Measurements from ENCODE around the gene MCTP1. TPM values are rescaled to one million over a fixed set of nuclear protein-coding genes. Genes with fewer than 3 reads are reported as not detected.

The MCTP1 gene
- polyA plus RNA-seq, 1 donor (not counting 4 experiments of a cell fraction or from before 2014, with no cell fraction given): 4.9 TPM

- TF ChIP-seq EZH2 (IDR thresholded peaks at IDR 0.05; ENCODE audit: low read length): no peak
- TF ChIP-seq CTCF (optimal IDR thresholded peaks at IDR 0.05 in 1 of 3, IDR thresholded peaks at IDR 0.05 in 1 of 3, conservative IDR thresholded peaks at IDR 0.05 in 1 of 3; ENCODE audit: extremely low read depth in 1 of 3, insufficient read depth in 2 of 3, low read length in 3 of 3): no peak
- H3K9me3 ChIP-seq (ENCODE audit: control insufficient read depth, low read depth, low read length): no peaks in the 10 kb centered on the region
- no peak for DNase-seq (ENCODE audit: low read depth, low spot score)
- no peaks in the 10 kb centered on the region for H4K20me1 ChIP-seq (ENCODE audit: control insufficient read depth, extremely low read depth, insufficient read depth, low read length)
- no peak overlapping the region for H3K27ac ChIP-seq (ENCODE audit: control insufficient read depth, insufficient read depth, low read length)
- H3K36me3 ChIP-seq (ENCODE audit: control insufficient read depth in 2 of 2, extremely low read depth in 1 of 2, insufficient read depth in 2 of 2, low read length in 2 of 2): no peaks in the 10 kb centered on the region
- no peaks in the 10 kb centered on the region for H3K9me1 ChIP-seq (ENCODE audit: control insufficient read depth, extremely low read depth, insufficient read depth, low read length)
- H3K4me3 ChIP-seq (ENCODE audit: control insufficient read depth in 2 of 3, extremely low read depth in 1 of 3, insufficient read depth in 2 of 3, low read depth in 1 of 3, low read length in 3 of 3): no peak overlapping the region
- no peak for FAIRE-seq
- no peak overlapping the region for H2AFZ ChIP-seq (ENCODE audit: control insufficient read depth, low read length)
- H3K27me3 ChIP-seq (ENCODE audit: control insufficient read depth, extremely low read depth, insufficient read depth, low read length): no peaks in the 10 kb centered on the region
- no peaks in the 10 kb centered on the region for H3K4me1 ChIP-seq (ENCODE audit: control insufficient read depth, extremely low read depth, insufficient read depth, low read length)
- no peaks in the 10 kb centered on the region for H3K79me2 ChIP-seq (ENCODE audit: control insufficient read depth, insufficient read depth, low read length)
- H3K9ac ChIP-seq (ENCODE audit: control insufficient read depth, extremely low read depth, insufficient read depth, low read length): no peak overlapping the region
- dilution Hi-C loops (cut with MboI; ENCODE audit: extremely low pct_ligation_motif_present, low sequenced_read_pairs): no loop called here
- H3K4me2 ChIP-seq (ENCODE audit: control insufficient read depth, extremely low read depth, insufficient read depth, low read depth, low read length): no peak overlapping the region
These were observed 93.6 kb downstream of the MCTP1 start for GRCh38 chr5:95191330-95191729.

- Histone ChIP-seq H3K4me3 (ENCODE audit: control insufficient read depth in 2 of 3, extremely low read depth in 1 of 3, insufficient read depth in 2 of 3, low read depth in 1 of 3, low read length in 3 of 3) (no peak overlapping the region), H3K36me3 (ENCODE audit: control insufficient read depth in 2 of 2, extremely low read depth in 1 of 2, insufficient read depth in 2 of 2, low read length in 2 of 2) (no peaks in the 10 kb centered on the region), H3K79me2 (ENCODE audit: control insufficient read depth, insufficient read depth, low read length) (no peaks in the 10 kb centered on the region), H3K4me1 (ENCODE audit: control insufficient read depth, extremely low read depth, insufficient read depth, low read length) (no peaks in the 10 kb centered on the region), H3K4me2 (ENCODE audit: control insufficient read depth, extremely low read depth, insufficient read depth, low read depth, low read length) (no peak overlapping the region), H4K20me1 (ENCODE audit: control insufficient read depth, extremely low read depth, insufficient read depth, low read length) (no peaks in the 10 kb centered on the region), H3K9ac (ENCODE audit: control insufficient read depth, extremely low read depth, insufficient read depth, low read length) (no peak overlapping the region), H3K9me3 (ENCODE audit: control insufficient read depth, low read depth, low read length) (no peaks in the 10 kb centered on the region), H3K9me1 (ENCODE audit: control insufficient read depth, extremely low read depth, insufficient read depth, low read length) (no peaks in the 10 kb centered on the region), H3K27ac (ENCODE audit: control insufficient read depth, insufficient read depth, low read length) (no peak overlapping the region), H3K27me3 (ENCODE audit: control insufficient read depth, extremely low read depth, insufficient read depth, low read length) (no peaks in the 10 kb centered on the region), H2AFZ (ENCODE audit: control insufficient read depth, low read length) (no peak overlapping the region)
- TF ChIP-seq CTCF (optimal IDR thresholded peaks at IDR 0.05 in 1 of 3, IDR thresholded peaks at IDR 0.05 in 1 of 3, conservative IDR thresholded peaks at IDR 0.05 in 1 of 3; ENCODE audit: extremely low read depth in 1 of 3, insufficient read depth in 2 of 3, low read length in 3 of 3) (no peak), EZH2 (IDR thresholded peaks at IDR 0.05; ENCODE audit: low read length) (no peak)
- DNase-seq (ENCODE audit: low read depth, low spot score) (no peak), FAIRE-seq (no peak)
- dilution Hi-C loops (cut with MboI; ENCODE audit: extremely low pct_ligation_motif_present, low sequenced_read_pairs): no loop called here
These were observed 100.0 kb downstream of the MCTP1 start for GRCh38 chr5:95184924-95185323.
